ENCODE data around the gene PSMB10.
"Not testable (repeated sequence)": the region's sequence is repeated elsewhere in the genome, so short reads cannot be mapped to it uniquely, and the experiment has no call there.

Gene PSMB10

DNA sequence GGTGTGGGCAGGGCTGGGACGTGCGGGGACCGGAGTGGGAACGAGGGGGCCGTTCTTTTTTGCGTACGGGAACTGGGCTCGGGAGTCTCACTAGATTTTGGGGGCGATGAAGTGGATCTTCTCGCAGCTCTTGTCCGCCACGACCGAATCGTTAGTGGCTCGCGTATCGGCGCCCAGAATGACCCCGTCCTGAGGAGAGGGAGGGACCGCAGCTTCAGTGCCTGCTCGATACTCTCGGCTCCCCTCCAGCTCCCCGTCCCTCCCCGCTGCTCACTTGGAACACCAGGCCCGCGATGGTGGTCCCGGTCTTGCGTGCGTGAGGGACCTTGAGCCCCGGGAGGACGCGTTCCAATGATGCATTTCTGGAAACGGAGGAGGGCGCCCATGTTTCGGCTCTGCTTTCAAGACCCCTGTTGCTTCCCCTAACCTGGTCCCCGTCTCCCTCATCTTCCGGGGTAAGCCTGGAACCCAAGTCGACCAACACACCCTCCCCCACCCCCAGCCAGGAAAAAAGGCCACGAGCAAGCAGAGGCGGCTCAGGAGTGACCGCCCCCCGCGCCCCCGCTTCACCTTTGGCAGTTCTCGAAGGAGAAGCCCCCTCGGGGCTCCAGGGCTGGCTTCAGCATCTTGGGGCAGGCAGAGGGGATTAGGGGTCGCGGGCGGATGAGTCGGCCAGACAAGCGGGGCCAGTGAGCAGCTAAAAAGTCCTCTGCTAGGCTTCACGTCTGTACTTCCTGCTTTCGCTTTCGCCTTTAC lies at the start of gene PSMB10:
PSMB10 (minus strand) TSS at position 727 of the 756 bp plus-strand sequence; CDS start at position 626, 101 bp downstream.
- no peak for DNase-seq (ENCODE audit: low read depth in 2 of 2)

DNA sequence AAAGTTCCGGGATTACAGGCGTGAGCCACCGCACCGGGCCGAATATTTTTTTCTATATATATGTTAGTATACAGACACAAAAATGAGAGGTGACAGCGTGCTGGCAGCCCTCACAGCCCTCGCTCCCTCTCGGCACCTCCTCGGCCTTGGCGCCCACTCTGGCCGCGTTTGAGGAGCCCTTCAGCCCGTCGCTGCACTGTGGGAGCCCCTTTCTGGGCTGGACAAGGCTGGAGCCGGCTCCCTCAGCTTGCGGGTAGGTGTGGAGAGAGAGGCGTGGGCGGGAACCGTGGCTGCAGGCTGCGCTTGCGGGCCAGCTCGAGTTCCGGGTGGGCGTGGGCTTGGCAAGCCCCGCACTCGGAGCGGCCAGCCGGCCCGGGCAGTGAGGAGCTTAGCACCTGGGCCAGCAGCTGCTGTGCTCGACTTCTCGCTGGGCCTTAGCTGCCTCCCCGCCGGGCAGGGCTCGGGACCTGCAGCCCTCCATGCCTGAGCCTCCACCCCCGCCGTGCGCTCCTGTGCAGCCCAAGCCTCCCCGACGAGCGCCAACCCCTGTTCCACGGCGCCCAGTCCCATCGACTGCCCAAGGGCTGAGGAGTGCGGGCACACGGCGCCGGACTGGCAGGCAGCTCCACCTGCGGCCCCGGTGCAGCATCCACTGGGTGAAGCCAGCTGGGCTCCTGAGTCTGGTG lies 45.5 kb upstream of the PSMB10 start:
- no peak for DNase-seq (ENCODE audit: low read depth in 2 of 2)

DNA sequence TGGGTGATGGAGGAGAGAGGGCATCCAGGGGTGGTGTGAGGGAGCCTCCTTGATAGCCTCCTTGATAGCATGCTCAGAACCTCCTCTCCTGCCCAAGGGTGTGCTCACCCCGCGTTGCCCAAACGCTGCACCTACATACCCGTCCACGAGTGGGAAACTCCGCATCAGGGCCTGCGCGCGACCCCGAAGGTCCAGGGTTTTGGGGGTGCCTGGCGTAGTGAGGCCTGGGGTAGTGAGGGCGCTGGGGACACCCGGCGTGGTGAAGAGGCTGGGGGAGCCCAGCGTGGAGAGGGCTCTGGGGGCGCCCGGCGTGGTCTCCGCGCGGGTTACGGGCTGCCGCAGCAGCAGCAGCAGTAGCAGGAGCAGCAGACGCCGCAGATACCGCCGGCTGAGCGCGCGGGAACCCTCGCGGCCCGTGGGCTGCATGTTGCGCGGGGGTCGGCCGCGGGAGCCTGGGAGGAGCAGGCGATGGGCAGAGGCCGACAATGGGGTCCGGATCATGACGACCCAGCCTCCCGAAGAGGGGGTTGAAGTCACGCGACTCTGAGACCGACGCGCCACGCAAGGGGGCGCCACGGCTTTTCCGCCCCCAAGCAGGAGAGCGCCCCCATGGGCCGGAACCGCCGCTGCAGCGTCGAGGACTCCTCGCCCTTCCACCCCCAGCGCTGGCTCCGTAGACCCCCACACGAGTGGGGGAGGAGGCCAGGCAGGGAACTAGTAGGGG lies 43.5 kb upstream of the PSMB10 start, which contains the start of gene DPEP3:
DPEP3 (minus strand) TSS at position 545 of the 724 bp plus-strand sequence; CDS start at position 426, 119 bp downstream.
- DNase-seq (ENCODE audit: low read depth in 2 of 2), result no peak

GRCh38 chr16:67977469-67978227 lies 41.0 kb upstream of the PSMB10 start:
- no peak for DNase-seq (ENCODE audit: low read depth in 2 of 2)

DNA sequence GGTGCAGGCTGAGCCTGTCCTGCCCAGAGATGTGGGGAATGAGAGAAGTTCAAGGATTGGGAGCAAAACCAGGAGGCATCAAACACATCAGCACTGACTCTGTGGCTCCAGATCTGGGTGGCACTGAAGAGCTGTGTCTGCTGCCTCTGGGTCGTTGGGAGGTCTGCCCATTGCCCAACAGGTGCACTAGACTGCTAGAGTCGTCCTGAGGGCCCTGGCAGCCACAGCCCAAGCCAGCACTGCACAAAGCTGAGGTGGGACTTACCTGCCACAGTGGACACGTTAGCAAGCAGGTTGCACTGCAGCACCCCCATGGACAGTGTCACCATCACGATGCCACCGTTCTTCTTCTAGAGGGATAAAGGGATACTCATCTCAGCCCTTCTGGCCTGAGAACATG lies 40.4 kb upstream of the PSMB10 start:
- DNase-seq (ENCODE audit: low read depth in 2 of 2), result no peak

GRCh38 chr16:67976205-67976604 lies 39.6 kb upstream of the PSMB10 start:
- no peak for DNase-seq (ENCODE audit: low read depth in 2 of 2)

DNA sequence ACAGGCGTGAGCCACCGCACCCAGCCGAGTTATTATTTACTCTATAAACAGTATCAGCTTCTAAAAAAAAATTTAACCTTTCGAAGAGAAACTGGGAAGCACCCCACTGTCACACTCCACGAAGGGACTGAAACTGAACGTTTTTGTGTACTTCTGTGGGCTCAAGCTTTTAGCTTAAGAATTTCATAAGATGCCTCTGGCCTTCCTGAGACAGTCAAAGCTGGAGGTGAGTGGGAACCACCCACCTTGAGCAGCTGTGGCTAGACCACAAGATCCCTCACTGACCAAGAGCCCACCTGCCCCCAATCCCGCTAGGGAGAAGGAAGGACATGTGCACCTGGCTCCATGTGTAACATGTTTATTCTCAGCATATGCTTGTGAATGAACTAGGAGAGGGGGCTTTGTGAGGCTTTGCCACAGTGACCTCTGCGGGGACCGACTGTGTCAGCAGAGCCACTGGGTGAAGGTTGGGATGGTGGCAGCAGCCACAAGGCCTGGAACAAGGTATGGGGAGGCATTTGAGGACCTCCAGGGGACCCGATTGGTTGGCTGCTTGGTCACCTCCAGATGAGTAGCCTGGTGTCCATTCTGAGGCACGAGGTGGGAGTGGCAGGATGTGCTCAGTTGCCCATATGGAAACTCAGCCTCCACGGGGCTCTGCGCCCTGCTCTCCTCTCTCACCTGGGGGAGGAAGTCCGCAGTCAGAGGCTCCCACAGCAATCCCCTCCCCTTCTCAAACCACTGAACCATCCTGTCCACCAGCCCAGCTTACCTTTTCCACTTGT lies 38.9 kb upstream of the PSMB10 start:
- no peak for DNase-seq (ENCODE audit: low read depth in 2 of 2)

GRCh38 chr16:67972285-67972684 lies 35.6 kb upstream of the PSMB10 start:
- DNase-seq (ENCODE audit: low read depth in 2 of 2), result not testable (repeated sequence)

DNA sequence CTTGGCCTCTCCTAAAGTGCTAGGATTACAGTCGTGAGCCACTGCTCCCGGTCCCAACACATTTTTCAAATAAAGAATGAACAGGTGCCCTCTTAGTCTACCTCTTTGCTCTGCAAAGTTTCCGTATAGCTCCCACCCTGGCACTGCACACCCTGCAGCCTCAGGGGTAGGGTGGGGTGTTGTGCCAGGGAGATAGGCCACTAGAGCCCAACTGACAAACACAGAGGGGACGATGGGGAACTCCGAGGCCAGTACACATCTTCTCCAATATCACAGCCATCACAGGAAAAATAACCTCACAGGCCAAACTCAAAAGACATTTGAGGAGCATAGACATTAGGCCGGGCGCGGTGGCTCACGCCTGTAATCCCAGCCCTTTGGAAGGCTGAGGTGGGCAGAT lies 34.5 kb upstream of the PSMB10 start:
- no peak for DNase-seq (ENCODE audit: low read depth in 2 of 2)

DNA sequence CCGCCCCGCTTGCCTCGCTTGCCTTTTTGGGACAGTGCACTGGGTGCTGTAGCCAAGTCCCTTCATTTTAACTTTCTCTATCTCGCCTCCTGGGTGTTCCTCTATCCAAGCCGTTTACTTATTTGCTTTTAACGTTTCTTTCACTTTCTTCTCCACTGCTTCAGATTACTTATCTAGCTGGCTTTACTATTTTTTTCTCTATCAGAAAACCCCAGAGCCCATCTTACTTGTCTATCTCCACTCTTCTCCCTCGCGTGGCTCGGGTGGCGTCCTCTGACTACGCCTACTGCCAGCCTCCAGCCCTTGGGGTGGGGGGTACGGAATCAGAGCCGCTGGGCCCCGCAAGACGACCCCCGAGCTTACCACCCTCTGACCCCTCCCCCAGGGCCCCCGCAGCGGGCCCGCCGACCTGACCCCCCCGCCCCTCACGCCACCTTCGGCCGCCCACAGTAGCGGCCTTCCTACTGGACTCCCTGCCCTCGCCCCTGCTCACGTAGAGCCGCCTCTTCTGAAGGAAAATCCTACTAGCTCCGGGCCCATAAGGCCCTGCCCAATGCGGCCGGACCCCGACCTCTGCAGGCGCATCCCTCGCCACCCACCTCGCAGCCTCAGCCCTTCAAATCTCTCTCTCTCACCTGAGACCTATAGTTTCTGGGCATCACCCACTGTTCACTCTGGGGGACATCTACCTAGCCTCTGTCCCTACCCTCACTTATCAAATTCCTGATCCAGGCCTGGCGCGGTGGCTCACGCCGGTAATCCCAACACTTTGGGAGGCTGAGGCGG lies 32.8 kb upstream of the PSMB10 start:
- DNase-seq (ENCODE audit: low read depth in 2 of 2), result no peak

GRCh38 chr16:67968400-67969253 lies 32.0 kb upstream of the PSMB10 start, which contains the start of gene SLC12A4:
Gene SLC12A4, minus strand, starts transcription at chr16:67968637. Its CDS starts 84 bp downstream, at chr16:67968553.
- DNase-seq (ENCODE audit: low read depth in 2 of 2), result peak; percentile 82 to 84

DNA sequence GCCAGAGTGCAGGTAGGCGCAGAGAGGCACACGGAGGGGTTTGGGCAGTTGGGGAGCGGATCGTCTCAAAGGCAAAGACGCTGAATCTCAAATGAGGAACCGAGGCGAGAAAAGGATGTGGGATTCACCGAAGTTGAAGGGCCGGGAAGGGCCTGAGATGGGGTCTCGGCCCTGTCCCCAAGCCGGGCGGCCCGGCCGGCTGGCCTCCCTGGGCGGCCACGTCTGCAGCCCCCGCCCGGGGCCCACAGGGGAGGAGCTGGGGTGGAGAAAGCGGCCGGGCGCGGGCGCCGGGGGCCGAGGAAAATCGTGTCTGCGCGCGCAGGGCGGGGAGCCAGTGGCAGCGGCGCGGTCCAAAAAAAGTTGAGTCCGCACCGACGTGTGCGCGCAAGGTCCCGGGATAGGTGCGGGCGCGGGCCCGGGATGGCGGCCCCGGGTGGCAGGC lies 31.3 kb upstream of the PSMB10 start:
- no peak for DNase-seq (ENCODE audit: low read depth in 2 of 2)

- no peak for DNase-seq (ENCODE audit: low read depth in 2 of 2)
These were observed 30.7 kb upstream of the PSMB10 start for GRCh38 chr16:67967183-67967957.

DNA sequence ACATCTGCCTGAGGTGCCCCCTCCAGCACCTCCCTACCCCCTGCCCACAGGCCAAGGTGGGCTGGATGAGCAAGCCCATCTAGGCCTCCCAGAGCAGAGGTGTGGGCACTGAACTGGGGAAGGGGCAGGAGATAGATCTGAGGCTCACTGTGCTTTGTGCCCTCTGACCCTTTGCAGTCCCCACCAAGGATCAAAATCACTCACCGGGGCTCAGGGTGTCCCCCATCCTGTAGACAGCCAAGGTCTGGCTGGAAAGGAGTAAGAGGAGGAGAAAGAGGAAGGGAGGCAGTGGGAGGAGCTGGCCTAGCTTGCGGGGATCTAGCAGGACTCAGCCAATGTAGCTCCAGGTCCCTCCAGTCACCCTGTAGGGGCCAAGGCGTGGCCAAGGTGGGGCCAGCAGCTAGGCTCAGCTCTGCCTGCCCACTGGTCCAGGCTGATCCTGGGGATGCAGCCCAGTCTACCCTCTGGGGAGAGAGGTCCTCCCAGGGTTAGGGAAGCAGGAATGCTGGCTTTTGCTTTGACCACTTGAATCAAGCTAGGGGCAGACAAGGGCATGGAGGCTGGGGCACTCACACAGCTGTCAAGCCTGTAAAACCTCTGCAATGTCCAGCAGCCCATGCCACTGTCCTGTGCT lies 30.0 kb upstream of the PSMB10 start:
- no peak for DNase-seq (ENCODE audit: low read depth in 2 of 2)

DNA sequence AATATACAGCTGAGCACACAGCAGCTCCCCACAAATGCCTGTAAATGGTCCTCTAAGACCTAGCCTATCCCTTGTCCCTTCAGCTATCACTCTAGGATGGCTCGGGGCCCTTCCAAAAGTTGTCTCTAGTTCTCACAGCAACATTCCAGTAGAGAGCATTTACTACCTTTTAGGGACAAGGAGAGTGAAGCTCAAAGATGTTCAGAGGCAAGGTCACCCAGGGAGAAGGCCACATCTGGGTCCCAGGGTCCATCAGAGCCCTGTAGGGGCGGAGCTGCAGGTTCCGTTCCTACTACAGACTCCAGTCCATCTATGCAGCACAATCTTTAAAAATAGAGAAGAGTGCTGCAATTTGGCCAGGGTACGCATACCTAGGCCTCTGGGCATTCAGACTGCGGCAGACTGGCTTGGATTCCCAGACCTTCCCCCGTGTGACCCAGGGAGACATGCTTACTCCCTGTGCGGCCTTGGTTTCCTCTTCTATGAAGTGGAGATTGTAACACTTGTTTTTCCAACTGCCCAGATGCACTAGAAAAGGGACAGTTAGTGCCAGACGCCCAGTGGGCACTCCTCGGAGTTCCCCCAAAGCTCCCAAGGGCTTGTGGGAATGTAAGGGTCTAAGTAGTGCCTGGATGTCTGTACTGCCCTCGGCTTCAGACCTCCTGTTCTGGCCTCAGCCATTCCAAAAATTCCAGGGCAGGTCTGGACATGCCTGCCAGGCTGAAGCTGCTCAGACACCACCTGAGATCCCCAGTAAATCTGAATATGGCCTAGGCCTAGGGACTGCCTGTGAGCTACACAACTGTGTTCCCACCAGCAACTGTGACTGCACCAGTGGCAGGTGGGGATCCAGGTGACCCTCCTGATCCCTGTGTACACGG lies 29.3 kb upstream of the PSMB10 start:
- DNase-seq (ENCODE audit: low read depth in 2 of 2), result no peak

DNA sequence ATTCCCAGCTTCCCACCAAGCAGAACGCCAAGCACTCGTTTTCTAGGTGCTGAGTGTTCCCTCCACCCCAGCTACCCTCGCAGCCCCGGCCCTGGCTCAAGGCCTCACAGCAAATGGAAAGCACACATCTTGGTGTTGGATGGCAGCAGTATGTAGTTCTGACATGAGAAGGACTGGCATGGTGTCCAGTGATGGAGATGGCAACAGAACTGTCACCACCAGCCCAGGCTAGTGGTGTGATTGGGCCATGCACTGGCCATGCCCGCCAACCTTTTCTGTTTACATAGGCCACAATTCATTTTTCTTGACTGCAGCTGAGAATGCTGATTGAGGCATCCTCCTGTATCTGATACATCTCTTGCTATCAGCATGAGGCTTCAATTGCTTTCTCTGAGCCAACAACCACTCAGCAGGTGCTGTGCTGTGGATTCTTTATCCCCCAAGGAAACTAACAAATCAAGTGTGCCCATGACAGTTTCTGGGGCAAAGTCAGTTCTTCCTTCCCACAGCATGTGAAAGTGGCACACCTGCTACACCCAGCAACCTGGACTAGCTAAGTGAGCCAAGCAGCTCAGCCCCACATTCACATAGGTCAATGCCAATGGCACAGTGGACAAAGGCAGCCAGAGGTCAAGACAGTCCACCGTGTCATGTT lies 28.0 kb upstream of the PSMB10 start:
- DNase-seq (ENCODE audit: low read depth in 2 of 2), result no peak
